GM08714 (cell line): Measurements from ENCODE around the gene NBEAL2.
A peak's percentile ranks its signal among the peaks of the same experiment; 100 is the strongest.
"Not testable (repeated sequence)": the region's sequence is repeated elsewhere in the genome, so short reads cannot be mapped to it uniquely, and the experiment has no call there.

Experiments
- H3K4me3 ChIP-seq: fragments of 200-500 bp; sonication (Bioruptor generic); 2 replicates; pipeline ENCODE4 v1.5.1; 2014; ENCODE audit warnings: mild to moderate bottlenecking, low read length, inconsistent platforms
- ZNF274 ChIP-seq: IDR thresholded peaks from 2 replicates; pipeline ENCODE4 v1.6.1; 2012; ENCODE audit warnings: mild to moderate bottlenecking, low read depth, low read length

Gene NBEAL2

DNA sequence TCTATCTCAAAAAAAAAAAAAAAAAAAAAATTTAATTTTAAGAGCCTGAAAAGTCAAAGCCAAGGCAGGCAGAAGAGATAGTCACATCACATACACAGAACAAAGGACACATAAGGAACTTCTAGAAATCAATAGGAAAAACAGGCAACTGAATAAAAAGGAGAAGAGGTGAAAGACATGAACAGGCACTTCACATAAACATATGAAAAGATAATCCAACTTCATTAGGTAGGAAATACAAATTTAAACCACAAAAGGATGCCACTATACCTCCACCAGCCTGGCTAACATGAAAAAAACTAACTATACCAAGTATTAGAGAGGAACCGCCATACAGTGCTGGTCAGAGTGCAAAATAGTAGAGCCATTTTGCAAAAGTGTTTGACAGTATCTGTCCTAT, 17.0 kb upstream of the NBEAL2 start:
- no peak for TF ChIP-seq ZNF274

DNA sequence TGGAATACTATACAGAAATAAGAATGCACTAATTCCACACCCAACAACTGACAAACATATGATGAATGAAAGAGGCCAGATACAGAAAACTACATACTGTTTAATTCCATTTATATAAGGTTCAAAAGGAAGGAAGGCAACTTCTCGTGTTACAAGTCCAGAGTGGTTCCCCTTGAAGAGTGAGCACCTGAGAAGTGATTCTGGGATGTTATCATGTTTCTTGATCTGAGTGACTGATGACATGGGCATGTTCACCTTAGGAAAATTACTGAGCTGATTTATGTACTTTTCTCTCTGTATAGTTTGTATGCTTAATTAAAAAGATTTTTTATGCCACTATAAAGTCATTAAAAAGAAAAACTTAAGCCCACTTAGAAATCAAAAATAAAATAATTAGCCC, 16.5 kb upstream of the NBEAL2 start:
- H3K4me3 ChIP-seq: no peak overlapping the region
- TF ChIP-seq ZNF274: no peak

More for the DNA sequence above, 17.0 kb upstream of the NBEAL2 start:
- no peak overlapping the region for H3K4me3 ChIP-seq

DNA sequence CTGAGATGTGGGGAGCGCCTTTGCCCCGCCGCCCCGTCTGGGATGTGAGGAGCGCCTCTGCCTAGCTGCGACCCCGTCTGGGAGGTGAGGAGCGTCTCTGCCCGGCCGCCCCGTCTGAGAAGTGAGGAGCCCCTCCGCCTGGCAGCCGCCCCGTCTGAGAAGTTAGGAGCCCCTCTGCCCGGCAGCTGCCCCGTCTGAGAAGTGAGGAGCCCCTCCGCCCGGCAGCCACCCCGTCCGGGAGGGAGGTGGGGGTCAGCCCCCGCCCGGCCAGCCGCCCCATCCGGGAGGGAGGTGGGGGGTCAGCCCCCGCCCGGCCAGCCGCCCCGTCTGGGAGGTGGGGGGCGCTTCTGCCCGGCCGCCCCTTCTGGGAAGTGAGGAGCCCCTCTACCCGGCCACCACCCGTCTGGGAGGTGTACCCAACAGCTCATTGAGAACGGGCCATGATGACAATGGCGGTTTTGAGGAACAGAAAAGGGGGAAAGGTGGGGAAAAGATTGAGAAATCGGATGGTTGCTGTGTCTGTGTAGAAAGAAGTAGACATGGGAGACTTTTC, 15.4 kb upstream of the NBEAL2 start:
- H3K4me3 ChIP-seq: not testable (repeated sequence)

DNA sequence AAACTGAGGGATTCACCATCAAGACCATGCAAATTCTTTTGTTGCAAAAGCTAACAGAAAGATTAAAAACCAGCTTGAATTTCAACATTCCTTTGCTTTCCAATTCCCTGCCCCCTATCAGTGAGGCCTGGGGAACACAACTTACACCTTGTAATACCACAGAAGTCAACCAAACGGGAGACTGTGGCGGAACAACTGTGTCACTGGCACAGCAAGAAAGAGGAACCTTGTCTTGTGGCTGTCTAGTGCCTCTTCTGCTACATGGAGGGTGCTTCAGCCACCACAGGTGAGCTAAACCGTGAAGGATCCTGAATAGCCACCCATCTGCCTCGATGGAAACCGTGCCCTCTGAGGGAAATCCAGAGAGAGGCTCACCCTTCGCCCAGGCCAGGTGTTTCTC, 14.3 kb upstream of the NBEAL2 start:
- TF ChIP-seq ZNF274: no peak
- no peak overlapping the region for H3K4me3 ChIP-seq

DNA sequence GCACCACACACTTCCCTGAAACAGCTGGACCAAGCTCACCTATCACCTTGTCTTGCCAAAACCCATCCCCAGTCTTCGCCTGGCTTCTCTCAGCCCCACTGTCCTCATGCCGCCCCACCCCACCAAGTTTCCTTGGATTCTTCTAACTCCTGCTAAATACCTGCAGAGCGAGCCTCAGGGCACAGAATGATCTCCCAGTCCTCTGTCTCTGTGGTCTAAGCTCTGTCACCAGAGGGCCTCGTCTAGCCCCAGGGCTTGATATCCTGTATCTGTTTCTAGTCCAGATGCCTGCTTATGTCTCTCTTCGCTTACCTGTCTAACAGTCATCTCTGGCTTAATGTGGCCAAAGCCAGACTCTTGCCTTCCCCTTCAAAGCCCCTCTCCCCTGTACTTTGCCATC, 12.7 kb upstream of the NBEAL2 start:
- no peak for TF ChIP-seq ZNF274
- H3K4me3 ChIP-seq: no peak overlapping the region

DNA sequence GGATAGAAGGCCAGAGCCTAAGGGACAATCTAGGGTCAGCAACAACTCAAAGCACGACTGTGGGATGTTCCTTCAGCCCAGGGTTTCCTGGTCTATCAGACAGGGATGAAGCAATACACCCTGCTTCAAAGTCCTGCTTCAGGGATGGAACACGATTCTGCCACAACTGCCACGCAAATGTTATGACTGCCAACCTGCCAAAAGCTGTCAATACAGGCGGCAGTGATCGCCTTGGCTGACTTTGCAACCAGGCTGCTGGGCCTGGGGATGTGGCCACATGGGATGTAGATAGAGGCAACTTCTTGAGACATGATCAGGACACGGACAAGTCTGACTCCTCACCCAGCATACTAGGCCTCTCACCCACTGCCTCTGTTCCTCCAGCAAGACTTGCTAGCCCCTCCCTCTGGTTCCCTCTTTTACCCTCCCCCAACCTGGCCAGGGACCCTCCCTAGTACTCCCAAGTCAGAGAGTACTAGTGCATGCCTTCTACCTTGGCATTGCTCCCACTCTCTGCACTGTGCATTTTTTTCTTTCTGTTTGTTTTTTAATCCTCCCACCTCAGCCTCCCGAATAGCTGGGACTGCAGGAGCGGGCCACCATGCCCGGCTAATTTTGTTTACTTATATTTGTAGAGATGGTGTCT, 10.6 kb upstream of the NBEAL2 start:
- no peak overlapping the region for H3K4me3 ChIP-seq
- TF ChIP-seq ZNF274: no peak

DNA sequence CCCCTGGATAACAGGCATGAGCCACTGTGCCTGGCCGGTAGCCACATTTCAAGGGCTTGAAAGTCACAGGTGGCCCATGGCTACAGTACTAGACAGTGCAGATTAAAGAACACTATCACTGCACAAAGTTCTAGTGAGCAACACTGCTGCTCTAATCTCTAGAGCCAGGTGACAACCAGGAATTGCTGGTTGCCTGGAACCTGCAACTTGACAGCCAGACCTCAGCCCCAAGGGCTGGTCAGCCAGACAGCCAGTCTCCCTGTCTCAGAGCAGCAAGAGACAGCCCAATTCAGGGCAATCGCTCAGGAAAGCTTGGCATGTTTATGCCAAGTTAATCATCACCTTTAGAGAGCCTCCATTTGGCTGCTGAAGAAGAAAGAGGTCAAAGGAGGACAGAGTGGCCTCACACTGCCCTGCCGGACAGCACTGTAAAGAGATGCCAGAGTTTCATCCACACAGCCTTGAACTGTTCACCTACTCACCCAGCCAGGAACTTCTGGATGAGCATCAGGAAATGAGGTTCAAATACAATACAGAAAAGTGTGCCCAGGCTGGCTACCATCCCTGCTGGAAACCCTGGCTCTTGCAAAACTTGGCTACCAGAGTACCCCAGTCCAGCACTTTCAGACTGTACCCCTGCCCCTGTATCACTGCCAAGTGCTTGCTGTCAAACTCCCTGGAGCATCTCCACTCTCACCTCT, 8.9 kb upstream of the NBEAL2 start:
- no peak for TF ChIP-seq ZNF274
- no peak overlapping the region for H3K4me3 ChIP-seq

DNA sequence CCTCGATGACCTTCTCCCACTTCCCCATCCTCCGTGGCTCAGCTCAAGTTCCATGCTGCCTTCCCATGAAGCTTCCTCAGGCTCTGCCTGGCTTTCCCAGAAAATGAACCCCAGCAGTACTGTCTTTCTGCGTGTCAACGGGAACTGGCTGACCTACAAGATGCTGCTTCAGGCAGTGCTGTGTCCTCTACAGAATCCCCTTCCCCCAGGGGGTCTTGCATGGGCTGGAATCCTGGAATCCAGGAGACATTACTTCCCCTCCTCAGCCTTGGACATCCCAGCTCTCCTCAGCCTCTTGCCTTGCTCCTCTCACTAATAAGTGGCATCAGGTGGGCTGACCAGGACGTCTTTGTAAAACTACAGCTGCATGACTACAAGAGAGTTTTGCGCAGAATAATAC, 8.3 kb upstream of the NBEAL2 start:
- no peak overlapping the region for H3K4me3 ChIP-seq
- TF ChIP-seq ZNF274: no peak

DNA sequence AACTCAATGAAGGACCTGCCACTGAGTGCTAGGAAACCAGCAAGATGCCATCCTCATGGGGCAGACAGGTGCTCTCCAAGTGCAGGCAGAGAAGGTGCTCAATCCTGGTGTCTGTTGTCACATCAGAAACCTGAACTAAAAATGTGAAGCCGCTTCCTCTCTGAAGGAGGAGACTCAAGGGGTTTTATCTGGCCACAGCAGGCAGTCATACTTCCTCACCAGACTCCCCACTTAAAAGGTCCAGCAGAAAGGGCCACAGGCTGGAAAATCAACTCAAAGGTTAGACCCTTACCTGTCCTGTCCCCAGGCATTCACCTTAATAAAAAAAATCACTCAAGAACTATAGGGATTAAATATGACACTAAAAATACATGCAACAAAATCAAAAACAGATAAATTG, 7.7 kb upstream of the NBEAL2 start:
- no peak for TF ChIP-seq ZNF274
- H3K4me3 ChIP-seq: no peak overlapping the region

DNA sequence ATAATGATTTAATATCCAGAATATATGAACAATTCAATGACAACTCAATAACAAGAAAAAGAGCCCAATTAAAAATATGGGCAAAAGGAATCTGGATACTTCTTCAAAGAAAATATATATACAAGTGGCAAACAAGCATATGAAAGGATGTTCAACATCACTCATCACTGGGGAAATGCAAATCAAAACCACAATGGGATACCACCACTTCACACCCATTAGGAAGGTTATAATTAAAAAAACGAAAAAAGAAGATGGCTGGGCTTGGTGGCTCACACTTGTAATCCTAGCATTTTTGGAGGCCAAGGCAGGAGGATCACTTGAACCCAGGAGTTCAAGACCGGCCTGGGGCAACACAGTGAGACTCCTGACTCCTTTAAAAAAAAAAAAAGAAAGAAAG, 7.1 kb upstream of the NBEAL2 start:
- TF ChIP-seq ZNF274: no peak
- peak overlapping the region; percentile 13; the same call in 1 of the 2 replicates for H3K4me3 ChIP-seq

DNA sequence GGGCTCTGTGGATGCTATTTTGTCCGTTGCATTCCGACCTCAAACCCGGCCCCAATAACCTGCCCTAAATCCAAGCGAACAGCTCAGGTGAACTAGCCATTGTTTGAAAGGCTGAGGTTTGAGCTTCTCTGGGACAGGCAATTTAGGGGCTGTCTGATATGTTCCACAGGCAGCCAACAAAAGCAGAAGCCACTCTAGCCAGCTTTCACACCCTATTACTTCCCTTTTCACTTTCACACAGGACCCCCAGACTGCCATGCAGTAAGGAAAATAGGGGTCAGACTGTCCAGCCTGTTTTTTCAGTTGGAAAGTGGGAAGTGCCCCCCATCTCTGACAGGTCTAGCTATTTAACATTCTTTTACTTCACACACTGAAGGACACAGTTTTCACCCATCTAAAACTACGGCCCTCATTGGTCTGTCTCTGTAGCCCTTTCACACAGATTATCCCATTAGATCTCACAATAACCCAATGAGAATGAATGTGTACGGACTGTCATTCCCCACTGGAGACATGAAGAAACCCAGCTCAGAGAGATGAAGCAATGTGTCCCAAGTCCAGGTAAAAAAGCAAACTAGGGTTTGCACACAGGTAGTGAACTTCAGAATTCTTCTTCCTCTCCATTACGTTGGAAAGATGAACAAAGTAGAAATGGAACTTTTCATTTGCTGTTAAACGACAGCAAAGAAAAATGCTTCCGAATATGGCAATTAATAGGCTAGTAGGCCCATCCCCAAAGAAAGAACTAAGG, 4.9 kb upstream of the NBEAL2 start:
- no peak for TF ChIP-seq ZNF274
- H3K4me3 ChIP-seq: peak overlapping the region; percentile 94; the same call in 1 of the 2 replicates

DNA sequence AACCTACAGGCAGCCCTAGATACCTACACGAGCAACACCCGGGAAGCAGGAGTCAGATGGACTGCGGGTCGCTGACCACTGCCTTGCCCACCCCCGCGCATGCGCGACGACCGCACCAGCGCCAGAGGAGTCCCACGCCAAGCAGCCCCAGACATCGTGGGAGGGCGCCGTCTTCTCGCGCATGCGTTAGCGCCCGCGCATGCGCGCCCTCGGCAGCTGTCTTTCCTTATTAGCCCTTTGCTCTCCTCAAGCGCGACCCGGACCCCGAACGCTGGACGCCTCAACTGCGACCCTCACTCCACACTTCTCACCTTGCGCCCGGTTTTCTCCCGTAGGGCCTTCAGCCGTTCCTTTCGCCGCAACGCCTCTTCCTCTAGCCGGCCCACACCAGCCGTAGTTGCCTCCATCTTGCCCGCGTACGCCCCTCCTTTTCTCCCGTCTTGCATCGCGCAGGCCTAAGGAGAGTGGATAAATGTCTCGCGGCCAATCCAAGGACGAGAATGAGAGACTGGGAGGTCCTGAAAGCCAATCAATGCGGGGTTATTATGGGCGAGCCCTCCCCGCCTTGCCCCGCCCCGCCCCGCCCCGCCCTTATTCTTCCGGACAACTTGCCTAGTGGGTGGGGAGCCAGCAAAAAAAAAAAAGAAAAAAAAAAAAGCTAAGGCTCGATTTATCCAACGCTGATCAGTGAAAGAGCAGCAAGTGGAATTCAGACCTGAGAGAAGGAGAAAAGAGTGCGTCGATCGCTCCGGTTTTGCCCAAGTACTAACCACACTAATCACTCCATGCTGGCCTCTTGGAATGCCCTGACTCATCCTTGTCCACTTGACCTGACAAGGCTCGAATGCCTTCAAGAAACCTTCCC, 2.9 kb upstream of the NBEAL2 start, which contains the start of gene CCDC12:
Gene CCDC12, minus strand, starts transcription at position 420 of the 865 bp plus-strand sequence. Its CDS starts 13 bp downstream, at position 407.
- no peak for TF ChIP-seq ZNF274
- H3K4me3 ChIP-seq: peak within 1 kb of the TSS; percentile 94

DNA sequence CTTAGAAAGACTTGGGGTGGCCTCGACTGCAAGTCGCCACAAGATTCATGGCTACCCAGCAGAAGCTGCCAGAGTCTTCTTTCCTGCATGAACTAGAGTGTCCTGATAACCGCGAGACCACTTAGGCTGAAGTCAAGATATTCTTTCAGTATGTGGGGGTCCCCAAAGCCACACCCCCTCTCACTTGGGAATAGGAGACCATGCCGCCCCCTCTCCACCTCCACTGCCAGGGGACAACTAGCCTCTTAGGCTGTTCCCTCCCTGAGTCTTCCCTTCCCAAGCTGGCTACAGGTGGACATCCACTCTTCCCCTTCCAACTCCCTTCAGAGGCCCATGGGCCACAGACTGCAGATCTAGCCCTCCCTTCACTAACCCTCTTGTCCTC, 1.7 kb upstream of the NBEAL2 start:
- H3K4me3 ChIP-seq: no peak overlapping the region
- no peak for TF ChIP-seq ZNF274

DNA sequence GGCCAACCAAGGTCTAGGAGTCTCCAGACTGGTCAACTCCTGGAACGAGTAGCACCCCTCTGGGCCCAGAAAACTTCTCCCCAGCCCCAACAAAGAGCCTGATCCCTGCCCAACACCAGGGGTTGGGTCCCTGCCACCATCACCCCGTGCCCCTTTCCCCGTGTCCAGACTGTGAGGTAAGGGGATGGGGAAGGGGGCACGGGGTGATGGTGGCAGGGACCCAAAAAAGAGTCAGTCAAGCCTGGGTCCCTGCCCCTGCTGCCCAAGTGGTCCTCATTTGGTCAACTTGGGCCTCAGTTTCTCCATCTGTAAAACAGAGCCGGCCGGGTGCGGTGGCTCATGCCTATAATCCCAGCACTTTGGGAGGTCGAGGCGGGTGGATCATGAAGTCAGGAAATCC, 1.1 kb upstream of the NBEAL2 start:
- TF ChIP-seq ZNF274: no peak

More for the DNA sequence above, 1.1 kb upstream of the NBEAL2 start:
- no peak overlapping the region for H3K4me3 ChIP-seq
